T-helper 9 cell (primary cell): ENCODE data around the gene ATRN.

Experiments used
- DNase-seq: peaks from one replicate; pipeline ENCODE4 v3.0.0-alpha.2; 2020

ATRN gene

GRCh38 chr20:3660262-3661059 lies 189.6 kb downstream of the ATRN start:
- no peak for DNase-seq

- DNase-seq: no peak
Measured at GRCh38 chr20:3661060-3661813, 190.4 kb downstream of the ATRN start.

GRCh38 chr20:3661814-3662665 lies 191.2 kb downstream of the ATRN start:
- no peak for DNase-seq

- no peak for DNase-seq
Measured at GRCh38 chr20:3663031-3663701, 192.3 kb downstream of the ATRN start, which contains the start of gene GFRA4. TSS of gene GFRA4 (minus strand) at chr20:3663399. CDS start at chr20:3663399, 0 bp downstream.

- DNase-seq: no peak
Measured at GRCh38 chr20:3663858-3664257, 193.0 kb downstream of the ATRN start.

- no peak for DNase-seq
Measured at GRCh38 chr20:3667434-3668037, 196.7 kb downstream of the ATRN start.

- no peak for DNase-seq
Measured at GRCh38 chr20:3669710-3670367, 199.0 kb downstream of the ATRN start.

GRCh38 chr20:3670511-3670910 lies 199.7 kb downstream of the ATRN start:
- DNase-seq: no peak

GRCh38 chr20:3670945-3671344 lies 200.1 kb downstream of the ATRN start:
- no peak for DNase-seq

- no peak for DNase-seq
Measured at GRCh38 chr20:3671986-3672546, 201.2 kb downstream of the ATRN start.

- DNase-seq: no peak
Measured at GRCh38 chr20:3672547-3673171, 201.8 kb downstream of the ATRN start.

- no peak for DNase-seq
Measured at GRCh38 chr20:3673221-3674070, 202.6 kb downstream of the ATRN start.

GRCh38 chr20:3674447-3674846 lies 203.6 kb downstream of the ATRN start:
- DNase-seq: no peak

GRCh38 chr20:3674995-3675900 lies 204.4 kb downstream of the ATRN start:
- no peak for DNase-seq

GRCh38 chr20:3677733-3678132 lies 206.9 kb downstream of the ATRN start:
- no peak for DNase-seq

- DNase-seq: no peak
Measured at GRCh38 chr20:3678198-3678597, 207.4 kb downstream of the ATRN start.

- DNase-seq: no peak
Measured at GRCh38 chr20:3678856-3679720, 208.3 kb downstream of the ATRN start.
